HG02884 (cell line): ENCODE measurements around the gene PTPRG.

ENCODE experiments used
- ATAC-seq: cut with Tn5 transposase; IDR thresholded peaks from one replicate; pipeline ENCODE4 v1.9.1; 2021; ENCODE audit warnings: mild to moderate bottlenecking, moderate library complexity; ENCODE audit not compliant: unreplicated experiment

Gene PTPRG

GRCh38 chr3:61648481-61648880 lies 87.1 kb downstream of the PTPRG start:
- no peak for ATAC-seq

- ATAC-seq, result no peak
These were observed 88.2 kb downstream of the PTPRG start for GRCh38 chr3:61649381-61650170.

GRCh38 chr3:61650276-61650675 lies 88.9 kb downstream of the PTPRG start:
- no peak for ATAC-seq

- ATAC-seq, result no peak
These were observed 89.5 kb downstream of the PTPRG start for GRCh38 chr3:61650719-61651410.

- ATAC-seq, result no peak
These were observed 96.3 kb downstream of the PTPRG start for GRCh38 chr3:61657689-61658088.

- ATAC-seq, result no peak
These were observed 101.5 kb downstream of the PTPRG start for GRCh38 chr3:61662861-61663260.

GRCh38 chr3:61663356-61664104 lies 102.2 kb downstream of the PTPRG start:
- ATAC-seq, result no peak

- no peak for ATAC-seq
These were observed 102.7 kb downstream of the PTPRG start for GRCh38 chr3:61664105-61664482.

GRCh38 chr3:61665121-61665520 lies 103.8 kb downstream of the PTPRG start:
- ATAC-seq, result no peak

- no peak for ATAC-seq
These were observed 104.6 kb downstream of the PTPRG start for GRCh38 chr3:61665987-61666386.

GRCh38 chr3:61666615-61667330 lies 105.4 kb downstream of the PTPRG start:
- no peak for ATAC-seq

- ATAC-seq, result no peak
These were observed 106.0 kb downstream of the PTPRG start for GRCh38 chr3:61667383-61667782.

- ATAC-seq, result no peak
These were observed 106.4 kb downstream of the PTPRG start for GRCh38 chr3:61667814-61668213.

GRCh38 chr3:61668317-61668864 lies 107.0 kb downstream of the PTPRG start:
- ATAC-seq, result no peak

GRCh38 chr3:61669203-61669602 lies 107.8 kb downstream of the PTPRG start:
- ATAC-seq, result no peak

- ATAC-seq, result no peak
These were observed 108.4 kb downstream of the PTPRG start for GRCh38 chr3:61669668-61670299.

GRCh38 chr3:61673651-61674050 lies 112.3 kb downstream of the PTPRG start:
- no peak for ATAC-seq

GRCh38 chr3:61674596-61674995 lies 113.2 kb downstream of the PTPRG start:
- ATAC-seq, result no peak

- ATAC-seq, result no peak
These were observed 117.7 kb downstream of the PTPRG start for GRCh38 chr3:61679026-61679425.

- ATAC-seq, result no peak
These were observed 119.2 kb downstream of the PTPRG start for GRCh38 chr3:61680617-61681016.
